ENCODE data around the gene RHBDD3.
"Not testable (repeated sequence)": the region's sequence is repeated elsewhere in the genome, so short reads cannot be mapped to it uniquely, and the experiment has no call there.

The RHBDD3 gene

GRCh38 chr22:29224859-29225410 lies 42.8 kb downstream of the RHBDD3 start:
- Histone ChIP-seq H3K4me3 (ENCODE audit: low read length) (no peak overlapping the region; the same call in 1 of the 2 replicates), H3K27ac (ENCODE audit: low read length) (no peak overlapping the region), H3K4me1 (ENCODE audit: control insufficient read depth, insufficient read depth, low read length) (peaks cover 1% of the 10 kb centered on the region), H3K27me3 (ENCODE audit: control insufficient read depth, insufficient read depth, low read length) (no peaks in the 10 kb centered on the region), H3K9me3 (ENCODE audit: control insufficient read depth, insufficient read depth, low read length) (no peaks in the 10 kb centered on the region), H3K36me3 (ENCODE audit: control insufficient read depth, insufficient read depth, low read length) (no peaks in the 10 kb centered on the region)
- WGBS (ENCODE audit: insufficient coverage, insufficient read length), result no CpG with 5 or more reads among the region's 7 CpGs
- no peak for DNase-seq (ENCODE audit: low read depth, low spot score)

GRCh38 chr22:29224121-29224858 lies 43.5 kb downstream of the RHBDD3 start:
- Histone ChIP-seq H3K4me1 (ENCODE audit: control insufficient read depth, insufficient read depth, low read length) (peaks cover 2% of the 10 kb centered on the region), H3K27me3 (ENCODE audit: control insufficient read depth, insufficient read depth, low read length) (no peaks in the 10 kb centered on the region), H3K27ac (ENCODE audit: low read length) (no peak overlapping the region), H3K4me3 (ENCODE audit: low read length) (no peak overlapping the region), H3K36me3 (ENCODE audit: control insufficient read depth, insufficient read depth, low read length) (no peaks in the 10 kb centered on the region), H3K9me3 (ENCODE audit: control insufficient read depth, insufficient read depth, low read length) (no peaks in the 10 kb centered on the region)
- no CpG with 5 or more reads among the region's 19 CpGs for WGBS (ENCODE audit: insufficient coverage, insufficient read length)
- DNase-seq (ENCODE audit: low read depth, low spot score), result no peak

GRCh38 chr22:29219881-29220670 lies 47.7 kb downstream of the RHBDD3 start:
- no peaks in the 10 kb centered on the region for H3K9me3 ChIP-seq (ENCODE audit: control insufficient read depth, insufficient read depth, low read length)
- no peaks in the 10 kb centered on the region for H3K27me3 ChIP-seq (ENCODE audit: control insufficient read depth, insufficient read depth, low read length)
- H3K4me1 ChIP-seq (ENCODE audit: control insufficient read depth, insufficient read depth, low read length), result peaks cover 2% of the 10 kb centered on the region
- DNase-seq (ENCODE audit: low read depth, low spot score), result no peak
- H3K27ac ChIP-seq (ENCODE audit: low read length), result no peak overlapping the region
- WGBS (ENCODE audit: insufficient coverage, insufficient read length), result no CpG with 5 or more reads among the region's 14 CpGs
- H3K36me3 ChIP-seq (ENCODE audit: control insufficient read depth, insufficient read depth, low read length), result no peaks in the 10 kb centered on the region
- H3K4me3 ChIP-seq (ENCODE audit: low read length), result no peak overlapping the region

GRCh38 chr22:29219409-29219782 lies 48.4 kb downstream of the RHBDD3 start:
- not testable (repeated sequence) for H3K27me3 ChIP-seq (ENCODE audit: control insufficient read depth, insufficient read depth, low read length); H3K27ac ChIP-seq (ENCODE audit: low read length); H3K9me3 ChIP-seq (ENCODE audit: control insufficient read depth, insufficient read depth, low read length); DNase-seq (ENCODE audit: low read depth, low spot score); H3K4me3 ChIP-seq (ENCODE audit: low read length); H3K36me3 ChIP-seq (ENCODE audit: control insufficient read depth, insufficient read depth, low read length); H3K4me1 ChIP-seq (ENCODE audit: control insufficient read depth, insufficient read depth, low read length)
- no CpG with 5 or more reads among the region's 2 CpGs for WGBS (ENCODE audit: insufficient coverage, insufficient read length)

- no CpG with 5 or more reads among the region's 11 CpGs for WGBS (ENCODE audit: insufficient coverage, insufficient read length)
Observed at GRCh38 chr22:29218758-29219408, 48.9 kb downstream of the RHBDD3 start.

GRCh38 chr22:29217827-29218757 lies 49.7 kb downstream of the RHBDD3 start:
- H3K4me1 ChIP-seq (ENCODE audit: control insufficient read depth, insufficient read depth, low read length), result peaks cover 4% of the 10 kb centered on the region
- no CpG with 5 or more reads among the region's 13 CpGs for WGBS (ENCODE audit: insufficient coverage, insufficient read length)
- H3K36me3 ChIP-seq (ENCODE audit: control insufficient read depth, insufficient read depth, low read length), result no peaks in the 10 kb centered on the region
- no peak for DNase-seq (ENCODE audit: low read depth, low spot score)
- no peak overlapping the region for H3K4me3 ChIP-seq (ENCODE audit: low read length)
- no peak overlapping the region for H3K27ac ChIP-seq (ENCODE audit: low read length)
- no peaks in the 10 kb centered on the region for H3K9me3 ChIP-seq (ENCODE audit: control insufficient read depth, insufficient read depth, low read length)
- H3K27me3 ChIP-seq (ENCODE audit: control insufficient read depth, insufficient read depth, low read length), result no peaks in the 10 kb centered on the region

More at GRCh38 chr22:29218758-29219408, 48.9 kb downstream of the RHBDD3 start:
- no peaks in the 10 kb centered on the region for H3K27me3 ChIP-seq (ENCODE audit: control insufficient read depth, insufficient read depth, low read length)
- H3K9me3 ChIP-seq (ENCODE audit: control insufficient read depth, insufficient read depth, low read length), result no peaks in the 10 kb centered on the region
- peaks cover 4% of the 10 kb centered on the region for H3K4me1 ChIP-seq (ENCODE audit: control insufficient read depth, insufficient read depth, low read length)
- DNase-seq (ENCODE audit: low read depth, low spot score), result no peak
- no peak overlapping the region for H3K4me3 ChIP-seq (ENCODE audit: low read length)
- no peaks in the 10 kb centered on the region for H3K36me3 ChIP-seq (ENCODE audit: control insufficient read depth, insufficient read depth, low read length)
- no peak overlapping the region for H3K27ac ChIP-seq (ENCODE audit: low read length)

- Histone ChIP-seq H3K4me3 (ENCODE audit: low read length) (no peak overlapping the region), H3K9me3 (ENCODE audit: control insufficient read depth, insufficient read depth, low read length) (no peaks in the 10 kb centered on the region), H3K27me3 (ENCODE audit: control insufficient read depth, insufficient read depth, low read length) (no peaks in the 10 kb centered on the region), H3K36me3 (ENCODE audit: control insufficient read depth, insufficient read depth, low read length) (no peaks in the 10 kb centered on the region), H3K4me1 (ENCODE audit: control insufficient read depth, insufficient read depth, low read length) (peaks cover 4% of the 10 kb centered on the region), H3K27ac (ENCODE audit: low read length) (no peak overlapping the region)
- DNase-seq (ENCODE audit: low read depth, low spot score), result no peak
- no CpG with 5 or more reads among the region's 14 CpGs for WGBS (ENCODE audit: insufficient coverage, insufficient read length)
Observed at GRCh38 chr22:29216873-29217666, 50.7 kb downstream of the RHBDD3 start.

GRCh38 chr22:29216011-29216872 lies 51.5 kb downstream of the RHBDD3 start:
- H3K36me3 ChIP-seq (ENCODE audit: control insufficient read depth, insufficient read depth, low read length), result no peaks in the 10 kb centered on the region
- H3K9me3 ChIP-seq (ENCODE audit: control insufficient read depth, insufficient read depth, low read length), result no peaks in the 10 kb centered on the region
- H3K4me1 ChIP-seq (ENCODE audit: control insufficient read depth, insufficient read depth, low read length), result peaks cover 4% of the 10 kb centered on the region
- H3K27me3 ChIP-seq (ENCODE audit: control insufficient read depth, insufficient read depth, low read length), result no peaks in the 10 kb centered on the region
- no CpG with 5 or more reads among the region's 14 CpGs for WGBS (ENCODE audit: insufficient coverage, insufficient read length)
- H3K4me3 ChIP-seq (ENCODE audit: low read length), result no peak overlapping the region
- DNase-seq (ENCODE audit: low read depth, low spot score), result no peak
- no peak overlapping the region for H3K27ac ChIP-seq (ENCODE audit: low read length)

All from iPS DF 6.9 (cell line).